Mesendoderm (in vitro differentiated cells): ENCODE data around the gene SCNN1B.

Source experiments
- DNase-seq: peaks from one replicate; pipeline ENCODE4 v3.0.0; 2013
- H2AK5ac ChIP-seq: 2 replicates; pipeline ENCODE4 v1.6.1; 2013; ENCODE audit warnings: low read length, inconsistent platforms
- H2BK120ac ChIP-seq: 2 replicates; pipeline ENCODE4 v1.6.1; 2013; ENCODE audit warnings: low read depth, mild to moderate bottlenecking, low read length, moderate library complexity, mixed read lengths
- H2BK15ac ChIP-seq: replicated peaks from 2 replicates; pipeline ENCODE4 v1.6.1; 2013; ENCODE audit warnings: low read depth, mild to moderate bottlenecking, moderate library complexity
- H2BK5ac ChIP-seq: 2 replicates; pipeline ENCODE4 v1.6.1; 2013; ENCODE audit warnings: low read length, inconsistent platforms
- H3K18ac ChIP-seq: 2 replicates; pipeline ENCODE4 v1.6.1; 2013; ENCODE audit warnings: mild to moderate bottlenecking, low read length, mixed read lengths
- H3K23ac ChIP-seq: one replicate; pipeline ENCODE4 v1.6.1; 2013; ENCODE audit warnings: low read length
- H3K27ac ChIP-seq: 2 replicates; pipeline ENCODE4 v1.5.1; 2013; ENCODE audit warnings: low read depth, mild to moderate bottlenecking, inconsistent platforms, low read length, moderate library complexity
- H3K27me3 ChIP-seq: 2 replicates; pipeline ENCODE4 v1.6.1; 2013; ENCODE audit warnings: low read length, control low read depth, mild to moderate bottlenecking, inconsistent platforms; ENCODE audit not compliant: insufficient read depth, poor library complexity
- H3K36me3 ChIP-seq: 2 replicates; pipeline ENCODE4 v1.6.1; 2013; ENCODE audit warnings: low read length, inconsistent platforms; ENCODE audit not compliant: control insufficient read depth, insufficient read depth
- H3K4ac ChIP-seq: one replicate; pipeline ENCODE4 v1.6.1; 2013; ENCODE audit warnings: low read depth, mild to moderate bottlenecking, low read length, moderate library complexity
- H3K4me1 ChIP-seq: 2 replicates; pipeline ENCODE4 v1.6.1; 2013; ENCODE audit warnings: low read depth, low read length, inconsistent platforms; ENCODE audit not compliant: control insufficient read depth
- H3K4me2 ChIP-seq: 2 replicates; pipeline ENCODE4 v1.6.1; 2013; ENCODE audit warnings: low read length
- H3K4me3 ChIP-seq: 2 replicates; pipeline ENCODE4 v1.5.1; 2013; ENCODE audit warnings: mild to moderate bottlenecking, low read length
- H3K56ac ChIP-seq: one replicate; pipeline ENCODE4 v1.6.1; 2013; ENCODE audit warnings: low read length
- H3K79me1 ChIP-seq: 2 replicates; pipeline ENCODE4 v1.6.1; 2013; ENCODE audit warnings: low read length, inconsistent platforms
- H3K79me2 ChIP-seq: 2 replicates; pipeline ENCODE4 v1.6.1; 2013; ENCODE audit warnings: mild to moderate bottlenecking, low read length; ENCODE audit not compliant: control insufficient read depth, insufficient read depth
- H3K9ac ChIP-seq: 2 replicates; pipeline ENCODE4 v1.6.1; 2013; ENCODE audit warnings: low read length, inconsistent platforms
- H4K5ac ChIP-seq: one replicate; pipeline ENCODE4 v1.6.1; 2013; ENCODE audit warnings: low read length
- H4K8ac ChIP-seq: one replicate; pipeline ENCODE4 v1.6.1; 2013; ENCODE audit warnings: low read depth, mild to moderate bottlenecking, control low read depth, low read length, moderate library complexity
- WGBS: extraction: QIAGEN DNeasy Blood & Tissue Kit; methylation state at CpG from one replicate; pipeline ENCODE4 v1.1.7; 2013; ENCODE audit warnings: low lambda C conversion rate, missing lambda C conversion rate; ENCODE audit not compliant: insufficient coverage; ENCODE audit errors: extremely low coverage; 5-methylcytosine and 5-hydroxymethylcytosine counted together

SCNN1B gene

GRCh38 chr16:23368469-23368868 is 66.4 kb downstream of the SCNN1B start:
- Histone ChIP-seq H4K8ac (no peak overlapping the region), H3K27ac (no peak overlapping the region), H2BK120ac (no peak overlapping the region), H3K79me2 (no peaks in the 10 kb centered on the region), H3K79me1 (no peaks in the 10 kb centered on the region), H2BK15ac (no peak overlapping the region), H3K4ac (no peak overlapping the region), H2BK5ac (no peak overlapping the region), H3K4me2 (no peak overlapping the region), H3K4me3 (no peak overlapping the region), H3K56ac (no peak overlapping the region), H3K36me3 (no peaks in the 10 kb centered on the region), H3K27me3 (no peaks in the 10 kb centered on the region), H3K9ac (no peak overlapping the region), H2AK5ac (no peak overlapping the region), H3K4me1 (no peaks in the 10 kb centered on the region), H3K18ac (no peak overlapping the region), H3K23ac (no peak overlapping the region), H4K5ac (no peak overlapping the region)
- WGBS: no CpG with 5 or more reads among the region's 5 CpGs
- DNase-seq: no peak

- no peak for DNase-seq
- Histone ChIP-seq H2BK120ac (no peak overlapping the region), H3K23ac (no peak overlapping the region), H2AK5ac (no peak overlapping the region), H3K4me1 (no peaks in the 10 kb centered on the region), H3K9ac (no peak overlapping the region), H3K4me2 (no peak overlapping the region), H2BK5ac (no peak overlapping the region), H3K4me3 (no peak overlapping the region), H3K18ac (no peak overlapping the region), H4K5ac (no peak overlapping the region), H3K27ac (no peak overlapping the region), H3K4ac (no peak overlapping the region), H3K56ac (no peak overlapping the region), H2BK15ac (no peak overlapping the region), H3K36me3 (no peaks in the 10 kb centered on the region), H3K79me1 (no peaks in the 10 kb centered on the region), H4K8ac (no peak overlapping the region), H3K27me3 (no peaks in the 10 kb centered on the region), H3K79me2 (no peaks in the 10 kb centered on the region)
- no CpG with 5 or more reads among the region's 7 CpGs for WGBS
Measured at GRCh38 chr16:23369416-23369815, 67.3 kb downstream of the SCNN1B start.

- H3K4me3 ChIP-seq: no peak overlapping the region
- H4K5ac ChIP-seq: no peak overlapping the region
- no peak overlapping the region for H3K4me2 ChIP-seq
- H2BK5ac ChIP-seq: no peak overlapping the region
- no peak overlapping the region for H4K8ac ChIP-seq
- no peaks in the 10 kb centered on the region for H3K36me3 ChIP-seq
- H2AK5ac ChIP-seq: no peak overlapping the region
- H2BK15ac ChIP-seq: no peak overlapping the region
- WGBS: no CpG with 5 or more reads among the region's 9 CpGs
- no peaks in the 10 kb centered on the region for H3K27me3 ChIP-seq
- no peak overlapping the region for H3K9ac ChIP-seq
- no peak overlapping the region for H3K18ac ChIP-seq
- H3K4ac ChIP-seq: no peak overlapping the region
- H3K56ac ChIP-seq: no peak overlapping the region
- no peaks in the 10 kb centered on the region for H3K4me1 ChIP-seq
- DNase-seq: no peak
- no peak overlapping the region for H2BK120ac ChIP-seq
- no peak overlapping the region for H3K23ac ChIP-seq
- H3K27ac ChIP-seq: no peak overlapping the region
- H3K79me2 ChIP-seq: no peaks in the 10 kb centered on the region
- no peaks in the 10 kb centered on the region for H3K79me1 ChIP-seq
Measured at GRCh38 chr16:23371368-23371767, 69.3 kb downstream of the SCNN1B start.

GRCh38 chr16:23373436-23374219 is 71.5 kb downstream of the SCNN1B start:
- Histone ChIP-seq H3K9ac (no peak overlapping the region), H3K4me3 (no peak overlapping the region), H3K56ac (no peak overlapping the region), H4K5ac (no peak overlapping the region), H2BK15ac (no peak overlapping the region), H3K79me2 (no peaks in the 10 kb centered on the region), H2BK5ac (no peak overlapping the region), H3K4me2 (no peak overlapping the region), H3K27me3 (no peaks in the 10 kb centered on the region), H3K18ac (no peak overlapping the region), H3K36me3 (no peaks in the 10 kb centered on the region), H3K23ac (no peak overlapping the region), H3K4me1 (no peaks in the 10 kb centered on the region), H3K4ac (no peak overlapping the region), H2AK5ac (no peak overlapping the region), H3K27ac (no peak overlapping the region), H3K79me1 (no peaks in the 10 kb centered on the region), H4K8ac (no peak overlapping the region), H2BK120ac (no peak overlapping the region)
- WGBS: no CpG with 5 or more reads among the region's 13 CpGs
- DNase-seq: no peak

- WGBS: no CpG with 5 or more reads among the region's 17 CpGs
- Histone ChIP-seq H3K27ac (no peak overlapping the region), H3K79me2 (no peaks in the 10 kb centered on the region), H4K8ac (no peak overlapping the region), H3K56ac (no peak overlapping the region), H3K79me1 (no peaks in the 10 kb centered on the region), H3K4ac (no peak overlapping the region), H3K18ac (no peak overlapping the region), H4K5ac (no peak overlapping the region), H3K27me3 (no peaks in the 10 kb centered on the region), H3K4me3 (no peak overlapping the region), H3K23ac (no peak overlapping the region), H3K4me2 (no peak overlapping the region), H2BK5ac (no peak overlapping the region), H2BK120ac (no peak overlapping the region), H3K36me3 (no peaks in the 10 kb centered on the region), H2BK15ac (no peak overlapping the region), H3K9ac (no peak overlapping the region), H3K4me1 (no peaks in the 10 kb centered on the region), H2AK5ac (no peak overlapping the region)
- no peak for DNase-seq
Measured at GRCh38 chr16:23374721-23375510, 72.8 kb downstream of the SCNN1B start.
